HepG2 (cell line): ENCODE measurements around the gene SLC2A2. TPM values are rescaled to one million over a fixed set of nuclear protein-coding genes. Genes with fewer than 3 reads are reported as not detected.

Experiments used
- ARID2 ChIP-seq: sonication (generic); formaldehyde crosslinking; IDR thresholded peaks from 2 replicates; pipeline ENCODE4 v1.8.1; 2022; ENCODE audit warnings: mild to moderate bottlenecking, missing genetic modification reagents, borderline replicate concordance
- HNF4A ChIP-seq: sonication (generic); formaldehyde crosslinking; IDR thresholded peaks from 2 replicates; pipeline ENCODE4 v1.4.0; 2020; ENCODE audit warnings: missing genetic modification reagents
- HOMEZ ChIP-seq: IDR thresholded peaks from 2 replicates; pipeline ENCODE4 v1.6.1; 2016; ENCODE audit warnings: low read depth
- IKZF4 ChIP-seq: sonication (generic); formaldehyde crosslinking; IDR thresholded peaks from 2 replicates; pipeline ENCODE4 v1.5.1; 2020; ENCODE audit warnings: borderline replicate concordance, mild to moderate bottlenecking, low read depth, missing genetic modification reagents; ENCODE audit errors: not compliant biosample characterization
- IKZF5 ChIP-seq: IDR thresholded peaks from 2 replicates; pipeline ENCODE4 v1.6.1; 2018; ENCODE audit warnings: missing genetic modification reagents, mild to moderate bottlenecking, missing compliant biosample characterization
- JUND ChIP-seq: sonication (generic); formaldehyde crosslinking; IDR thresholded peaks from 2 replicates; pipeline ENCODE4 v1.8.0; 2022; ENCODE audit warnings: mild to moderate bottlenecking, missing genetic modification reagents
- KAT2B ChIP-seq: fragments of 150-350 bp; IDR thresholded peaks from 2 replicates; pipeline ENCODE4 v1.6.1; 2014; ENCODE audit warnings: low read depth, low read length, borderline replicate concordance
- MATR3 ChIP-seq: sonication (generic); formaldehyde crosslinking; IDR thresholded peaks from 2 replicates; pipeline ENCODE4 v1.4.0; 2020; ENCODE audit warnings: missing genetic modification reagents
- NCOA2 ChIP-seq: sonication (generic); formaldehyde crosslinking; IDR thresholded peaks from 2 replicates; pipeline ENCODE4 v1.8.0; 2022; ENCODE audit warnings: inconsistent platforms
- NFE2L2 ChIP-seq: fragments of 150-350 bp; IDR thresholded peaks from 2 replicates; pipeline ENCODE4 v1.6.1; 2014; ENCODE audit warnings: low read length
- NFIC ChIP-seq: IDR thresholded peaks from 2 replicates; pipeline ENCODE4 v1.6.1; 2012; ENCODE audit warnings: mild to moderate bottlenecking, low read length, inconsistent platforms
- ONECUT2 ChIP-seq: sonication (generic); formaldehyde crosslinking; IDR thresholded peaks from 2 replicates; pipeline ENCODE4 v1.4.0; 2020; ENCODE audit warnings: missing genetic modification reagents
- PATZ1 ChIP-seq: sonication (generic); formaldehyde crosslinking; IDR thresholded peaks from 2 replicates; pipeline ENCODE4 v1.4.0; 2020; ENCODE audit warnings: missing genetic modification reagents
- PPARG ChIP-seq: conservative IDR thresholded peaks from 2 replicates; pipeline ENCODE4 v1.6.1; 2016; ENCODE audit warnings: missing biosample characterization, missing genetic modification reagents
- SOX13 ChIP-seq, 3 experiments: fragments of 450-650 bp in 1 of 3; sonication (generic) in 1 of 3; formaldehyde crosslinking in 1 of 3; IDR thresholded peaks in 2 of 3; conservative IDR thresholded peaks in 1 of 3; 2 replicates each; pipeline versions ENCODE4 v1.5.0 to v1.6.1; 2016 to 2020; ENCODE audit warnings: antibody characterized with exemption in 1 of 3, mild to moderate bottlenecking in 1 of 3, missing compliant biosample characterization in 1 of 3, missing genetic modification reagents in 1 of 3, moderate library complexity in 1 of 3
- ZBTB37 ChIP-seq: sonication (generic); formaldehyde crosslinking; IDR thresholded peaks from 2 replicates; pipeline ENCODE4 v1.4.0; 2020; ENCODE audit warnings: mild to moderate bottlenecking, missing genetic modification reagents
- ZBTB43 ChIP-seq: sonication (generic); formaldehyde crosslinking; conservative IDR thresholded peaks from 2 replicates; pipeline ENCODE4 v1.4.0; 2020; ENCODE audit warnings: missing genetic modification reagents
- ZNF280B ChIP-seq: sonication (generic); formaldehyde crosslinking; IDR thresholded peaks from 2 replicates; pipeline ENCODE4 v1.5.0; 2020; ENCODE audit warnings: missing genetic modification reagents, mild to moderate bottlenecking, borderline replicate concordance
- polyA plus RNA-seq, 8 experiments: library from polyadenylated mRNA; depleted of rRNA in 3 of 8; stranded (reverse) in 7 of 8; unstranded in 1 of 8; fragments of >200 nt; fragmentation: Illumina TruSeq in 4 of 8; extraction: Trizol in 4 of 8; gene quantifications; 2 replicates each; pipeline versions ENCODE4 v1.2.1 to v1.2.3, GENCODE V29; 2011 to 2016; ENCODE audit warnings: low read depth in 4 of 8, missing spikeins in 1 of 8, mixed read lengths in 1 of 8; ENCODE audit not compliant: insufficient read depth in 1 of 8
- total RNA-seq, 5 experiments: library from RNA; depleted of rRNA; stranded (reverse); fragments of >200 nt; fragmentation: Illumina TruSeq; extraction: Trizol; gene quantifications; 2 replicates each; pipeline ENCODE4 v1.2.3, GENCODE V29; 2016; ENCODE audit warnings: low read depth in 1 of 5

SLC2A2 gene
- total and polyA plus RNA-seq, 2 of the 13 experiments (the other 11 are each of a cell fraction or from before 2014, with no cell fraction given), result 19.5 to 23.2 TPM

- peak; percentile 70 for TF ChIP-seq NCOA2
- peak; percentile 38 for TF ChIP-seq PATZ1 (CRISPR knock-in tag)
- peak; percentile 63; the same call in 1 of the 2 replicates for TF ChIP-seq HOMEZ (CRISPR knock-in tag)
- peak; percentile 76; the same call in 1 of the 2 replicates for TF ChIP-seq NFIC
- TF ChIP-seq JUND (CRISPR knock-in tag), result peak; percentile 44; the same call in 1 of the 2 replicates
- no peak for TF ChIP-seq ARID2
- TF ChIP-seq IKZF4, result no peak
- TF ChIP-seq ONECUT2 (CRISPR knock-in tag), result peak; percentile 86
- peak; percentile 25; the same call in 1 of the 2 replicates for TF ChIP-seq KAT2B
- 0 out of 2 replicates have a peak, but pooled peaks have one; percentile 5 for TF ChIP-seq HNF4A (CRISPR knock-in tag)
- no peak for TF ChIP-seq ZNF280B
- no peak for TF ChIP-seq NFE2L2
- TF ChIP-seq MATR3, result no peak
- peak; percentile 58; the same call in 1 of the 2 replicates for TF ChIP-seq IKZF5 (CRISPR knock-in tag)
- TF ChIP-seq SOX13 (IDR thresholded peaks at IDR 0.05), result no peak
- TF ChIP-seq SOX13 (CRISPR knock-in tag; conservative IDR thresholded peaks at IDR 0.05 in 1 of 2, IDR thresholded peaks at IDR 0.05 in 1 of 2), result peak in 1 of 2 experiments; percentile 48; a peak in 1 of 4 replicates
- no peak for TF ChIP-seq ZBTB43 (CRISPR knock-in tag)
- TF ChIP-seq ZBTB37, result peak; percentile 67; the same call in 1 of the 2 replicates
- TF ChIP-seq PPARG (CRISPR knock-in tag), result peak; percentile 64
These were observed 26.7 kb downstream of the SLC2A2 start (continued) for GRCh38 chr3:170999737-171000242.
